ENCODE results near the gene SLC25A43. TPM values are rescaled to one million over a fixed set of nuclear protein-coding genes. Genes with fewer than 3 reads are reported as not detected.

SLC25A43 gene
- total and polyA plus RNA-seq, 2 of the 8 experiments (the other 6 are each of a cell fraction or from before 2014, with no cell fraction given), result 3.1 to 5.8 TPM

- TF ChIP-seq, protein P1, sequence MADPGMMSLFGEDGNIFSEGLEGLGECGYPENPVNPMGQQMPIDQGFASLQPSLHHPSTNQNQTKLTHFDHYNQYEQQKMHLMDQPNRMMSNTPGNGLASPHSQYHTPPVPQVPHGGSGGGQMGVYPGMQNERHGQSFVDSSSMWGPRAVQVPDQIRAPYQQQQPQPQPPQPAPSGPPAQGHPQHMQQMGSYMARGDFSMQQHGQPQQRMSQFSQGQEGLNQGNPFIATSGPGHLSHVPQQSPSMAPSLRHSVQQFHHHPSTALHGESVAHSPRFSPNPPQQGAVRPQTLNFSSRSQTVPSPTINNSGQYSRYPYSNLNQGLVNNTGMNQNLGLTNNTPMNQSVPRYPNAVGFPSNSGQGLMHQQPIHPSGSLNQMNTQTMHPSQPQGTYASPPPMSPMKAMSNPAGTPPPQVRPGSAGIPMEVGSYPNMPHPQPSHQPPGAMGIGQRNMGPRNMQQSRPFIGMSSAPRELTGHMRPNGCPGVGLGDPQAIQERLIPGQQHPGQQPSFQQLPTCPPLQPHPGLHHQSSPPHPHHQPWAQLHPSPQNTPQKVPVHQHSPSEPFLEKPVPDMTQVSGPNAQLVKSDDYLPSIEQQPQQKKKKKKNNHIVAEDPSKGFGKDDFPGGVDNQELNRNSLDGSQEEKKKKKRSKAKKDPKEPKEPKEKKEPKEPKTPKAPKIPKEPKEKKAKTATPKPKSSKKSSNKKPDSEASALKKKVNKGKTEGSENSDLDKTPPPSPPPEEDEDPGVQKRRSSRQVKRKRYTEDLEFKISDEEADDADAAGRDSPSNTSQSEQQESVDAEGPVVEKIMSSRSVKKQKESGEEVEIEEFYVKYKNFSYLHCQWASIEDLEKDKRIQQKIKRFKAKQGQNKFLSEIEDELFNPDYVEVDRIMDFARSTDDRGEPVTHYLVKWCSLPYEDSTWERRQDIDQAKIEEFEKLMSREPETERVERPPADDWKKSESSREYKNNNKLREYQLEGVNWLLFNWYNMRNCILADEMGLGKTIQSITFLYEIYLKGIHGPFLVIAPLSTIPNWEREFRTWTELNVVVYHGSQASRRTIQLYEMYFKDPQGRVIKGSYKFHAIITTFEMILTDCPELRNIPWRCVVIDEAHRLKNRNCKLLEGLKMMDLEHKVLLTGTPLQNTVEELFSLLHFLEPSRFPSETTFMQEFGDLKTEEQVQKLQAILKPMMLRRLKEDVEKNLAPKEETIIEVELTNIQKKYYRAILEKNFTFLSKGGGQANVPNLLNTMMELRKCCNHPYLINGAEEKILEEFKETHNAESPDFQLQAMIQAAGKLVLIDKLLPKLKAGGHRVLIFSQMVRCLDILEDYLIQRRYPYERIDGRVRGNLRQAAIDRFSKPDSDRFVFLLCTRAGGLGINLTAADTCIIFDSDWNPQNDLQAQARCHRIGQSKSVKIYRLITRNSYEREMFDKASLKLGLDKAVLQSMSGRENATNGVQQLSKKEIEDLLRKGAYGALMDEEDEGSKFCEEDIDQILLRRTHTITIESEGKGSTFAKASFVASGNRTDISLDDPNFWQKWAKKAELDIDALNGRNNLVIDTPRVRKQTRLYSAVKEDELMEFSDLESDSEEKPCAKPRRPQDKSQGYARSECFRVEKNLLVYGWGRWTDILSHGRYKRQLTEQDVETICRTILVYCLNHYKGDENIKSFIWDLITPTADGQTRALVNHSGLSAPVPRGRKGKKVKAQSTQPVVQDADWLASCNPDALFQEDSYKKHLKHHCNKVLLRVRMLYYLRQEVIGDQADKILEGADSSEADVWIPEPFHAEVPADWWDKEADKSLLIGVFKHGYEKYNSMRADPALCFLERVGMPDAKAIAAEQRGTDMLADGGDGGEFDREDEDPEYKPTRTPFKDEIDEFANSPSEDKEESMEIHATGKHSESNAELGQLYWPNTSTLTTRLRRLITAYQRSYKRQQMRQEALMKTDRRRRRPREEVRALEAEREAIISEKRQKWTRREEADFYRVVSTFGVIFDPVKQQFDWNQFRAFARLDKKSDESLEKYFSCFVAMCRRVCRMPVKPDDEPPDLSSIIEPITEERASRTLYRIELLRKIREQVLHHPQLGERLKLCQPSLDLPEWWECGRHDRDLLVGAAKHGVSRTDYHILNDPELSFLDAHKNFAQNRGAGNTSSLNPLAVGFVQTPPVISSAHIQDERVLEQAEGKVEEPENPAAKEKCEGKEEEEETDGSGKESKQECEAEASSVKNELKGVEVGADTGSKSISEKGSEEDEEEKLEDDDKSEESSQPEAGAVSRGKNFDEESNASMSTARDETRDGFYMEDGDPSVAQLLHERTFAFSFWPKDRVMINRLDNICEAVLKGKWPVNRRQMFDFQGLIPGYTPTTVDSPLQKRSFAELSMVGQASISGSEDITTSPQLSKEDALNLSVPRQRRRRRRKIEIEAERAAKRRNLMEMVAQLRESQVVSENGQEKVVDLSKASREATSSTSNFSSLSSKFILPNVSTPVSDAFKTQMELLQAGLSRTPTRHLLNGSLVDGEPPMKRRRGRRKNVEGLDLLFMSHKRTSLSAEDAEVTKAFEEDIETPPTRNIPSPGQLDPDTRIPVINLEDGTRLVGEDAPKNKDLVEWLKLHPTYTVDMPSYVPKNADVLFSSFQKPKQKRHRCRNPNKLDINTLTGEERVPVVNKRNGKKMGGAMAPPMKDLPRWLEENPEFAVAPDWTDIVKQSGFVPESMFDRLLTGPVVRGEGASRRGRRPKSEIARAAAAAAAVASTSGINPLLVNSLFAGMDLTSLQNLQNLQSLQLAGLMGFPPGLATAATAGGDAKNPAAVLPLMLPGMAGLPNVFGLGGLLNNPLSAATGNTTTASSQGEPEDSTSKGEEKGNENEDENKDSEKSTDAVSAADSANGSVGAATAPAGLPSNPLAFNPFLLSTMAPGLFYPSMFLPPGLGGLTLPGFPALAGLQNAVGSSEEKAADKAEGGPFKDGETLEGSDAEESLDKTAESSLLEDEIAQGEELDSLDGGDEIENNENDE (IDR thresholded peaks at IDR 0.05; ENCODE audit: insufficient replicate concordance, low read length), result no peak
- no peak for TF ChIP-seq TBP (IDR thresholded peaks at IDR 0.05; ENCODE audit: low read depth, low read length)
- TF ChIP-seq JUND (IDR thresholded peaks at IDR 0.05; ENCODE audit: low read length), result no peak
- TF ChIP-seq SIRT6 (IDR thresholded peaks at IDR 0.05; ENCODE audit: low read length), result no peak
- TF ChIP-seq GABPA (IDR thresholded peaks at IDR 0.05; ENCODE audit: borderline replicate concordance, insufficient read depth, low read length), result no peak
- no peak for TF ChIP-seq SP2 (IDR thresholded peaks at IDR 0.05; ENCODE audit: low read length)
- TF ChIP-seq BRCA1 (IDR thresholded peaks at IDR 0.05; ENCODE audit: low read depth, low read length), result no peak
- TF ChIP-seq ATF3 (IDR thresholded peaks at IDR 0.05; ENCODE audit: insufficient read depth, low read depth, low read length), result no peak
- no peak for TF ChIP-seq ZNF274 (IDR thresholded peaks at IDR 0.05; ENCODE audit: borderline replicate concordance, extremely low read depth, low read length)
- no peak for TF ChIP-seq SIN3A (conservative IDR thresholded peaks at IDR 0.05 in 1 of 2, IDR thresholded peaks at IDR 0.05 in 1 of 2; ENCODE audit: low read depth in 1 of 2, low read length in 2 of 2)
- no peak for TF ChIP-seq YY1 (IDR thresholded peaks at IDR 0.05; ENCODE audit: low read depth, low read length)
- no peak for TF ChIP-seq SAP30 (IDR thresholded peaks at IDR 0.05; ENCODE audit: insufficient read depth, insufficient replicate concordance, low read length)
Measured at GRCh38 chrX:119374736-119375135, 24.4 kb upstream of the SLC25A43 start (continued).
